ENCODE data around the gene CPT1A.

The CPT1A gene

DNA sequence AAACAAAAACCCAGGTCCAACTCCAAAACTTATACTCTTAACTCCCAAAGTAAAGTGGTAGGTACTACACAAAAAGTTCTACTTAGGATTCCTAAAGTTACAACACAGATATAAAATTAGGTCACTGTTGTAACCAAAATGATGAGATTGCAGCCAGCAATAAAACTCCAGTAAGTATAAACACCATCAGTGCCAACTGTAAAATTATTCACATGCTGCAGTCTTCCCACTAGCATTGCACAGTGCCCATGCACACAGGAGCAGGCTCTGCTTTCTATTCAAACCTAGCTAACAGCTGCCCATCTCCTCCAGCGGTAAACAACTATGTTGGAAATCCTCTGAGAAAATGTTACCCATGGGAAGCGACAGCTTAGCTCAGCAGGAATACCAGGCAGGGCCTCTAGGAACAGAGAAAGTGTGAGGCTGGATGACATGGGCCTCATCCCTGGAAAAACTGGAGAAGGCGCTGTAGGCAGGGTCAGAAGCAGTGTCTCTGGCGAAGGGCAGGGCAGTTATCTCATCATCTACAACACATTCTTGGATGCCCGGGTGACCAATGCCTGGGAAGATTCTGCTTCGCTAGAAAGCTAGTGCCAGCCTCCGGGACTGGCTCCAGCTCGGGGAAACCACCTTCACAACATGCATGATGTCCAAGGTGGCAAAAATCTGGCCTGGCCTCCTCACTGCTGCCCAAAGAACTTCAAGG is 9.1 kb downstream of the CPT1A start:
- no peak for DNase-seq (ENCODE audit: insufficient read length, low spot score)
- FAIRE-seq: no peak

DNA sequence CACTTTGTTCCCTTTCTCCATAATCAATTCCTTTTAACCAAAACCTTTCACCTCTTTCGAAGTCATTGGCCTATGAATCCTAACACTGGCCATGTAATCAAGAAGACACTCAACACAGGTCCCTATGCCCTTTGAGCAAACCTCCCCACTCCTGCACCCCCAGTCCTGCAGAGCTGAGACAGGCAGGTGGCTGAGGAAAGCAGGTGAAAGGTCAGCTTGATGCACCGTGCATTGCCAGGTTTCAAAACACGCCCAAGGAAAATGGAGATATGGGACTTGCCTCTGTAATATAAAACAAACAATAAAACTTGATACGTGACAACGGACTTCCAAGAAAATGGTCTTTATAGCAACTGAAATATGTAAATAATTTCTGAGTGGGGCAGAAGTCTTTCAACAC is 10.6 kb downstream of the CPT1A start:
- no peak for DNase-seq (ENCODE audit: insufficient read length, low spot score)
- FAIRE-seq: no peak

DNA sequence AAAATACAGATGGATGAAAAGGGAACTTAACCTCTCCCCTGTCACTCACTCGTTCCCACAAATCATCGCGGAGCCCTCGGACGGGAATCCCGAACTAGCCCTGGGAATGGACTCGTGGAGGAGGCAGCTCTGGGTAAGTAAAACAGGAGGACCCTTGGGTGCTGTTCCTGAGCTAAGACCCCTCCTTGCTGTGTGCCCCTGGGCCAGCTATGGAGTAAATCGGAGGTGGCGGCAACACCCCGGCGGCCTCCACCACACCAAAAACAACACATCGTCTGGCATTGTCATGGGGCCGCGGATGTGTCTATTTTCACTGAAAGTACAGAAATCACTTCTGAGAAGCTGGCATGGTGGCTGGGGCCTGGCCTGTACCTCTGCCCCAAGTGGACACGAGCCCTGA is 12.1 kb downstream of the CPT1A start:
- DNase-seq (ENCODE audit: insufficient read length, low spot score) (no peak), FAIRE-seq (no peak)

DNA sequence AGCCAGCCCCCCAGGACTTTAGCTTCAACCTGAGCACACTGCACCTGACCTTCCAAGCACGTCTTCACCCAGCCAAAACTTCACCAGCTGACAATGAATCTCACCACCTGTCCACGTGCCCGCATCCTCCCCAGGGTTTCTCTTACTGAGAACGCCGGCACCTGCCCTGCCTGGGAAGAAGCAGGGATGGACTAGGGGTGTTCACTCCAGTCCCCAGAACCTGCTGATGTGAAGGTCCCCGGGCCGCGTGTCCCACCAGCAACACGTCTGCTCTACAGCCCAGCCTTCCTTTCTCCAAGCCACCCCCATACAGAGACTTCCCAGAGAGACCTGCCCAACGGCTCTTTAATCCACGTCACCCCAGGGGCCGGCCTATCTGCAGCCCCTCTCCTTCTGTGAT is 12.8 kb downstream of the CPT1A start:
- DNase-seq (ENCODE audit: insufficient read length, low spot score): no peak
- FAIRE-seq: no peak

DNA sequence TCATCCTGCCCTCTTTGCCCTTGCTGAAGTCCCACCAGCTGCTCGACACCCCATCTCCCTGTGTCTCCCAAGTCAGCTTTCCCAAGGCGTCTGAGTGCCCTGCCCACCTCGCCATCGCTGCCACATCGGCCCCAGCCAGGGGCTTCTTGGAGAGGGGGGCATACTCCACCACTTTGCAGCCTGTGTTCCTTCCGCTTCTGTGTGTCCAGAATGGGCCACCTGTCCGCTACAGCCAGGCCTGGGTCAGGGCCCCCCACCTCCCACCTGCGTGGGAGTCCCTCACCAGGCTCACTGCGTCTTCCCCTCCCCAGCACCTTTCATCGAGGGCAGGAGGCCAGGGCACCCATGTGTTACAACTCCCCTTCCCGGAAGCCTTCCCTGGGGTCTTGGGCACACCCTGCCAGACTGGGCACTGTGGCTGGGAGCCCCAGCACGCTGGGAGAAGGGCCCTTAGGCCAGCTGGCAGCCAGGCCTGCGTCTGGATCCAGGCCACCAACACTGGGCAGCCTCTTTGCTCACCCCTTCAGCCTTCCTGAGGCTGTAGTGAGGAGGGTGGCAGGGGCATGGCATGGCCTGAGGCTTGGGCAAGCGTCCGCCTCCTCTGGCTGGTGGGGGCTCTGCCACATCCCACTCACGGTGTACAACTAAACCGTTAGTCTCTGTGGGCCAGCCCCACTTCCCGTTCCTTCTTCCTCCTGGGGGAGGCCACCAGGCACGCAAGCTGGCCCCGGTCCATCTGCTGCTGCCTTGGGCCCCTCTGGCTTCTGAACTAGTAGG is 13.4 kb downstream of the CPT1A start:
- DNase-seq (ENCODE audit: insufficient read length, low spot score): no peak
- FAIRE-seq: no peak

DNA sequence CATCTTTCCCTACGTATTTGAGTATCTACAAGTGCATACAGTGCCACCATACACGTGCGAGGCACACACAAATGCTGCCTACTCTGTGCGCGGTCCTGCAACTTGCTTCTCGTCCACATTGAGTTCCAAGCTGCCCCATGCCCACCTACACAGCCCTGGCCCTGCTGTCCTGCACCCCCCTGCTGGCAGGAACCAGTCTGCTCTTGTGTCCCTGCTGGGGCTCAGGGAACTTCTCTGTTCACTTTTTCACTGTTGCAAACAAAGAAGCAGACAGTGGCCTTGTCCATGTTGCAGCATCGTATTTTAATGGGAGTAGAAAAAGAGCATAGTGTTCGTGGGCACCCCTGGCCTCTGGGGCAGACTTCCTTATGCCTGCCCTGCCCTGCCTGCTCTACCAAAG is 14.0 kb downstream of the CPT1A start:
- FAIRE-seq (no peak), DNase-seq (ENCODE audit: insufficient read length, low spot score) (no peak)

DNA sequence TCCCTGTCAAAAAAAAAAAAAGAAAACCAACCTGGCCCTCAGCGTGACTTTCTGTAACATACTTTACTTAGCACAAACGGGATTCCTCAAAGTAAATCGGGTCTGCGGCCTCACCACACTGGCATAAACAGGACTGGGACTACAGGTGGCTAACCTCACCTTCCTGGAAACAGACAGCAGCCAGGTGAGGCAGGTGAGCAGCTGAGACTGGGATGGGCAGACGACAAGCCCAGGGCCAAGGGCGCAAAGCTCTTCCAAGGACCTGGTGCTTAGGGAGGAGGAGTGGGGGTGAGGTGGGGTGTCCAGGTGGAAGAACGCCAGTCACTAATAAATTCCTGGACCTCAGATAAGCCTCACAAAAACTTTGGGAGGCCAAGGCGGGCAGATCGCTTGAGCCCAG is 15.0 kb downstream of the CPT1A start:
- DNase-seq (ENCODE audit: insufficient read length, low spot score) (no peak), FAIRE-seq (no peak)

DNA sequence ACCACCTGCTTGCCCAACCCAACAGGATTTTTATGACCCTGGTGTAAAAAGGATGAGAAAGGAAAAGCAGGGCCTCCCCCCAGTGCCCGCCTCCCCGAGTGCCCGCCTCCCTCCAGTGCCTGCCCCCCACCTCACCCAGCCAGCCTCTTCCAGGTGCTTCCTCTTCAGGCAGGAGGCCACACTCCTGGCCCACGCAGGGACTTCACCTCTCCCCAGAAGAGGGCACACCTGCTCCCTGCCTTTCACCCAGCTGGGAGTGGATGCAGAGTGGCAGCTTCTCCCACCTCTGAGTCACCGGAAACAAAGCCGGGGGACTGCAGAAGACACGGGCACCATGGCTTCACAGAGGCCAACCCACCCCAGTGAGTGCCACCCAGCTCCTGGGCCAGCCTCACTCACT is 16.1 kb downstream of the CPT1A start:
- FAIRE-seq: no peak
- no peak for DNase-seq (ENCODE audit: insufficient read length, low spot score)

DNA sequence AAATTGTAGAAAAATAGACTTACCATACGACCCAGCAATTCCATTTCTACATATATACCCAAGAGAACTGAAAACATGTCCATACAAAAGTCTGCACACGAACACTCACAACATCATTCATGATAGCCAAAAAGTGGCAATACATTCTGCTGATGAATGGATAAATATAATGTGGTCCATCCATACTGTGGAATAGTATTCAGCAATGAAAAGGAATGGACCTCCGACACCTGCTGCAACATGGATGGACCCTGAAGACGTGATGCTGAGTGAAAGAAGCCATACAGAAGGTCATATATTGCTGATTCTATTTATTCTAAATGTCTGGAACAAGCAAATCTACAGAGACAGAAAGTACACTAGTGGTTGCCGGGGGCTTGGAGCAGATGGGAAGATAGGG is 19.2 kb downstream of the CPT1A start:
- FAIRE-seq: no peak

DNA sequence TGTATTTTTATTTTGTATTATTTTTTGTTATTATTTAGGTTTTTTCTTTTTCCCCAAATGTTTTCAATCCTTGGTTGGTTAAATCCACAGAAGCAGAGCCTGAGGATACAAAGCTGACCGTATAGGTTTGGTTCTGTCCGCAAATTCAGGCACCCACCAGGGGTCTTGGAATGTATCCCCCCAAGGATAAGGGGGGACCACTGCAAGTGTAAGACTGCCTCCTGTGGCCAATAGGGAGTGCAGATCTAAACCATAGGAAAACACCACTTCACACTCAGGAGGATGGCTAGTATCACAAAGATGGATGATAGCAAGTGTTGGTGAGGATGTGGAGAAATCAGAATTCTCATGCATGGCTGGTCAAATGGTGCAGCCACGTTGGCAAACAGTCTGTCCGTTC is 20.0 kb downstream of the CPT1A start:
- DNase-seq (ENCODE audit: insufficient read length, low spot score) (no peak), FAIRE-seq (no peak)

More for the DNA sequence above, 19.2 kb downstream of the CPT1A start:
- DNase-seq (ENCODE audit: insufficient read length, low spot score): no peak

DNA sequence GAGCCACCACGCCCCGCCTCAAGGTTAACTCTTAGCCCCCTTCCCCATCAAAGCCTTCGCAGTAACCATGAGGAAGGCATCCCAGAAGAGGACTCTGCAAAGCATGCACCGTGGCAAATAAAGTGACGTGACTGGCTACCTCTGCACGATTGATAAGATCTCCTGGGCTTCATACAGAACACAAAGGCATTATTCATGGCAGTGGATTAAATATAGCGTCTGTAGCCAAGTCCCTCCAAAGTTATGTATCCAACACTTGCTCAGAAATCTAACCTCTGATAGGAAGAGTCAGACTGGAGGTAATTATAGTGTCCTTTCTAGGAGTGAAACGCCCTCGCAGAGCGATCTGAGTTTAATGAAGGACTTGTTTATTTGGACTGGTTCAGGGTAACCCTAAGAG is 22.4 kb downstream of the CPT1A start:
- DNase-seq (ENCODE audit: insufficient read length, low spot score) (no peak), FAIRE-seq (no peak)

DNA sequence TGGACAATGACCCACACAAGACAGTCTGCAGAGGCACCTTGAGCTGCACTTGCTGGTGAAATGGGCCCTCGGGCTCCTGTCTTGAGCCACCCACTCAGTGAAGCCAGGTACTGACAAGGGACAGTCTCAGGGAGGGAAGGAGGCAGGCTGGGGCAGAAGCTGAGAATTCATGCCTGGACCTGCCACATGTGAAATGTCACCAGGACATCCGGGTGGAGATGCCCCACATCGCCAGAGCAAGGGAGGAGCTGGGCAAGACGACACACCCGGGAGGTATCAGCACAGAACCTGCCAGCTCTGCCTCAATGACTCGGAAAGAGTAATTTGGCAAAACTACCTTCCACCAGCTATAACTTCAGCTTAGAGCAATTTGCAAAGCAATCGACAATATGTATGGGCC is 23.5 kb downstream of the CPT1A start:
- DNase-seq (ENCODE audit: insufficient read length, low spot score) (no peak), FAIRE-seq (no peak)

DNA sequence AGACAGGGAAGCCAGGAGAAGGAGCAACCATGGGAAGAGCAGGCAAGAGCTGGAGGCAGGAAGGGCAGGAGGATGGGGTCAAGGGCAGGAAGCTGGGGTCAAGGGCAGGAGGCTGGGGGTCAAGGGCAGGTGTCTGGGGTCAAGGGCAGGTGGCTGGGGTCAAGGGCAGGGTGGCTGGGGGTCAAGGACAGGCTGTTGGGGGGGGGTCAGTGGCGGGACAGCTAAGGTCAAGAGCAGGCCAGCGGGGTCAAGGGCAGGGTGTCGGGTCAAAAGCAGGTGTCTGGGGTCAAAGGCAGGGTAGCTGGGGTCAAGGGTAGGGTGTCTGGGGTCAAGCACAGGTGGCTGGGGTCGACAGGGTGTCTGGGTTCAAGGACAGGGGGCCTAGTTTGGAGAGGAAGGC is 24.2 kb downstream of the CPT1A start:
- DNase-seq (ENCODE audit: insufficient read length, low spot score) (no peak), FAIRE-seq (no peak)

DNA sequence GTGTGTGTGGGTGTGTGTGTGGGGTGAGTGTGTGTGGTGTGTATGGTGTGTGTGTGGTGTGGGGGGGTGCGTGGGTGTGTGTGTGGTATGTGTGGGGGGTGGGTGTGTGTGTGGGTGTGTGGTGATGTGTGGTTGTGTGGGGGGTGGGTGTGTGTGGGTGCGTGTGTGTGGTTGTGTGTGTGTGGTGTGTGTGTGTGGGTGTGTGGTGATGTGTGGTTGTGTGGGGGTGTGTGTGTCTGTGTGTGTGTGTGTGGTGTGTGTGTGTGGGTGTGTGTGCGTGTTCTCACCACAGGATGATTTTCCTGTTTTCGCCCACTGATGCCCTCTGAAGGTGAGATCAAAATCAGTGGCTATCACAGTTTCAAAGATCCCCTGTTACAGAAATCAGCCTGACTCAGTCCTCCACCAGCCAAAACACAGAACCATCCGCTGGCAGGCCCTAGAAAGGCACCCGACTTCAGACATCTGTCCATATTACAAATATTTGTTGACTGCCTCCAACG is 24.7 kb downstream of the CPT1A start:
- no peak for FAIRE-seq
- DNase-seq (ENCODE audit: insufficient read length, low spot score): no peak

DNA sequence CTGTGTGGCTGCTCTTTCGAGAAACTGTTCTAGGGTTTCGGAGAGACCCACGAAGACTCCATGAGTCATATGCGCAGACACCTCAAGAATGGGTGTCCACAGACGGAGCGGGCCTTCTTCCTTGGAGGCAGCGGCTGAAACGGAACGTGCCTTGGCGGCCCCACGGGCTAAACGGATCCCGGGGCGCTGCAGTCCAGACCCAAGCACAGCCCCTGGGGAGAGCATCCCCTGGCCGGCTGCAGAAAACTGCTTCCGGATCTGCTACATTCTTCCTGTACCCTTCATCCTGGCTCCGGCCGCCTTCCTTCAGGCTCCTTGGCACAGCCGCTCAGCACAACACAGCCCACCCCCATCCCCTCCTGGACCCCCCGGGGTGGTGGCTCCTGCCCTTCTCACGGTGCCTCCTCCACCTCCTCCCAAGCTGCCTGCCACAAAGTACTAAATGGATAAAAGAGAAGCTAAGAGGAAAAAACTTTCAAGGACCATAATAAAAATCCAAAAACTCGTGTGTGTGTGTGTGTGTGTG is 25.4 kb downstream of the CPT1A start:
- FAIRE-seq (no peak), DNase-seq (ENCODE audit: insufficient read length, low spot score) (no peak)

DNA sequence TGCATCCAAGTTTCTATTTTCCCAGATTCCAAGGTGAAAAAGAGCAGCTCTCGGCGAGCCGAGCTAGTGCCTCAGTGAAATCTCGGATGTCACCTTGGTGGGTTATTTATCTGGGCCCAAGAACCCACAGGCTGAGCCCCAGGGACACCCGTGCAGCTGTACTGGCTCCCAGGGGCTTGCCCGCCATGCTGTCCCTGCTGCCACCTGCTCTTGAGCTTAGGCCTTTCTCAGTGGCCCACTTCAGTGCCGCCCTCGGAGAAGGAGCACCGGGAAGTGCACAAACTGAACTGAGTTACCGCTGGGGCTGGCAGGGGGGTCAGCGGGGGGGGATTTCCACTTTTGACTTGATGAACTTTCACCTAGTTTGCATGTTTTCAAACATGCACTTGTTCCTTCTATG is 27.9 kb downstream of the CPT1A start:
- FAIRE-seq: no peak
- DNase-seq (ENCODE audit: insufficient read length, low spot score): no peak

DNA sequence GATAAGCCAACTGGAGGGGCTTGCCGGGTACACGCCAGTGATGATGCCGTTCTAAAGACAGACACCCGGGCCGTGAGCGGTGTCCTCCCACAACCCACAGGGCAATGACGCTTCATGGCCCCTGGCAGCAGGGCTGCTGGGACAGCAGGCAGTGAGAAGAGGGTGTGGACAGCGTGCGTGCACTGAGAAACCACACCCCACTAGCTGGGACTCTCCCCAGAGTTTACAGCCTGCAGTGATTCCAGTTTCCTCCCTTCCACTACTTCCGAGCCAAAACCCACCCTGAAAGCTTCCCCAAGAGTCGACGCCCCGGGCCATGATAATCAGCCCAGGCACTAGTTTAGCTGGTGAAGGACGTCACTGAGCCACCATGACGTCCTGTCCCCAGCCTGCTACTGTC is 29.2 kb downstream of the CPT1A start:
- FAIRE-seq (no peak), DNase-seq (ENCODE audit: insufficient read length, low spot score) (no peak)

DNA sequence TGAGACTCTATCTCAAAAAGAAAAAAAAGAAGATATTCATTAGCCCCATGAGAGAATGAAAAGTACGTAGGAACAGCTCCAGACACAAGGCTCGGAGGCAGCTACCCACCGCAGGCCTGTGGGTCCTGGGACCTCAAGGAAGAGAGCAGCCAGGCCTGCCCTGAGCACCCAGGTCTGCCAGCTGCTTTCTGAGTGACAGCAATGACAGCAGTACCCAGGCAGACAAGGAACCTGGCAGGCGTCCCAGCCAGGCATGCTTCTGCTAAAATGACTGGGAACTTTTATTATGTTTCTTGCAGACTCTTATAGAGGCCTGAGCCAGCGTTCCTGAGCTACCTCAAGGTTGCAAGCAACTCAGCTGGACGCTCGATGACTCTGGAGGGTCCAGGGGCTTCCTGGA is 31.6 kb downstream of the CPT1A start:
- no peak for FAIRE-seq
- no peak for DNase-seq (ENCODE audit: insufficient read length, low spot score)

DNA sequence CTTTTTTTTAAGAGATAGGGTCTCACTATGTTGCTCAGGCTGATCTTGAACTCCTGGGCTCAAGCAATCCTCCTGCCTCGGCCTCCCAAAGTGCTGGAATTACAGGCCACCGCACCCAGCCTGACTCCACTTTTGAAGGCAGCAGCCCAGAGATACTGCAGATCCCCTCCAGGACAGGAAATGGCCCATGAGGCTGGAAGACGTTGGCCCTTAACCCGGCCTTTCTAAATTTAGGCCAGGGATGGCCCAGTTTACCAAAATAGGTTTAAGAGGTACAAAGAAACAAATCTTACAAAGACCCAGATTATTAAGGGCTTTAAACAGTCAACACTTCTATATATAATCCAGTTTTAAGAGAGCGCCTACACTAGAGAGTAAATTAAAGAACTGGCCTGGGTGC is 32.2 kb downstream of the CPT1A start:
- DNase-seq (ENCODE audit: insufficient read length, low spot score) (no peak), FAIRE-seq (no peak)

DNA sequence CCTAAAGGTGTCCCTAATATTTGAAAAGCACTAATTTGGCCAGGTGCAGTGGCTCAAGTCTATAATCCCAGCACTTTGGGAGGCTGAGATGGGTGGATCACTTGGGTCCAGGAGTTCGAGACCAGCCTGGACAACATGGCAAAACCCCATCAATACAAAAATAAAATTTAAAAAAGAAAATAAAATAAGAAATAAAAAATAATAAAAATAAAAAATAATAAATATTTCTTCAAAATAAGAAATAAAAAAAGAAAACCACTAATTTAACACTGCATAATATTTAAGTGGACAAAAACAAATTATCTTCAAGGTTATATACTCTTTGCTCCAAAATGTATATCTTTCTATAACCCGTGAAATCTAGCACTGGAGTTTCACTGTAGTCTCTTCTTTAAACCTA is 32.9 kb downstream of the CPT1A start:
- FAIRE-seq (no peak), DNase-seq (ENCODE audit: insufficient read length, low spot score) (no peak)

DNA sequence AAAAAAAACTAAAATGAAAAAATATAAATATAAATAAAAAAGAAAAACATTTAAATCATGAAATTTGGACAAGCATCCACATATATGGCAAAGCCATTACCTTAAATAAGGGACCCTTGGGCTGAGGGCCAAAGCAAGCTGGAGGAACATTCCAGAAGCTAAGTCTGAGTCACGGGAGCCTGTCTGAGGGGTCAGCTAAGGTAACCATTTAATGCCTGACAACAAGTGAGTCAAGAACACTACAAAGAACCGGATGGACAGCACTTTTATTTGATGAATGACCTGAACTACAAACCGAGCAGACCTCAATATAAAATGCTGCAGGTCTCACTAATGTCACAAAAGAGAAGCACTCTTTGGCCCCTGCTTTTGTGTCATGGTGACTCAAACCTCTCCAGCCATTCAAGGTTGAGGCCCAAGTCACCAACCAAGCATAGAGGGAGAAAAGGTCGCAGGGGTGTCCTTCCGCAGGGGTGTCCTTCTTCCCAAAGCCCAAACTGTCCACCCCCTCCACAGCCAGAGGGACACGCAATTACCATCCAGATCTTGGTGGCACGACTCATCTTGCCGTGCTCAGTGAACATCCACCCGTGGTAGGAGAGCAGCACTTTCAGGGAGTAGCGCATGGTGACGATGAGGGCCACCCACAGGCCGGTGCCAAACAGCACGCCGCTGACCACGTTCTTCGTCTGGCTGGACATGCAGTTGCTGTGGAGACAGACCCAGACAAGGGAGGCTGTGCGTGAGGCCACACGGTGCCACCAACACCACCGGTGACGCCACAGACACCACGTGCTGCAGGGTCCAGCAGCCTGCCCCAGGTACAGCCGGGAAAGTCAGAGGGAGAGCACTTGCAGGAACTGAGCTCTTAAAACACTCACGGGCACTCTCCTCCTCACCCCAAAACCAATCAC is 34.5 kb downstream of the CPT1A start:
- FAIRE-seq (no peak), DNase-seq (ENCODE audit: insufficient read length, low spot score) (no peak)
